HG02588 (cell line): ENCODE data around the gene PPP6C.
"Not testable (repeated sequence)": the region's sequence is repeated elsewhere in the genome, so short reads cannot be mapped to it uniquely, and the experiment has no call there.

Experiments used
- ATAC-seq: cut with Tn5 transposase; IDR thresholded peaks from one replicate; pipeline ENCODE4 v1.9.1; 2021; ENCODE audit warnings: mild to moderate bottlenecking, moderate library complexity; ENCODE audit not compliant: unreplicated experiment

PPP6C gene

GRCh38 chr9:125142560-125143376 lies 46.8 kb downstream of the PPP6C start:
- peak; percentile 34 for ATAC-seq

- no peak for ATAC-seq
Measured at GRCh38 chr9:125141751-125142150, 47.9 kb downstream of the PPP6C start.

- ATAC-seq: no peak
Measured at GRCh38 chr9:125141251-125141650, 48.4 kb downstream of the PPP6C start.

GRCh38 chr9:125140576-125140975 lies 49.0 kb downstream of the PPP6C start:
- no peak for ATAC-seq

DNA sequence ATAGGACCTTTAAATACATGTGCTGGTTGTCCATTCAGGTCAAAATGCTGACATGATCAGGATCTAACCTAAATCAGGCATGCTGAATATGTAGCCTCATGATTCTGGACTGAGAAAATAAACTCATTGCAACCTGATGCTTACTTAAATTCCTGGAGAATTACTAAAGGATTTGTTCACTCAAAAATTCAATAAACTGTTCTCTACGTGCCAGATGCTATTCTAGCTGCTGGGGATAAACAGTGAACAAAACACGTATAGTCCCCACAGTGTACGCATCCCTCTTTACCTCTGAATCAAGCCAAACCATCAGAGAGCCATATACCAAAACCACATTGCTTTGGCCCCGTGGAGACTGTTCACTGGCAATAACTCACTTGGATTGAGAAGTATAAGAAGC lies 52.4 kb downstream of the PPP6C start:
- ATAC-seq: no peak

GRCh38 chr9:125134976-125135375 lies 54.6 kb downstream of the PPP6C start:
- no peak for ATAC-seq

DNA sequence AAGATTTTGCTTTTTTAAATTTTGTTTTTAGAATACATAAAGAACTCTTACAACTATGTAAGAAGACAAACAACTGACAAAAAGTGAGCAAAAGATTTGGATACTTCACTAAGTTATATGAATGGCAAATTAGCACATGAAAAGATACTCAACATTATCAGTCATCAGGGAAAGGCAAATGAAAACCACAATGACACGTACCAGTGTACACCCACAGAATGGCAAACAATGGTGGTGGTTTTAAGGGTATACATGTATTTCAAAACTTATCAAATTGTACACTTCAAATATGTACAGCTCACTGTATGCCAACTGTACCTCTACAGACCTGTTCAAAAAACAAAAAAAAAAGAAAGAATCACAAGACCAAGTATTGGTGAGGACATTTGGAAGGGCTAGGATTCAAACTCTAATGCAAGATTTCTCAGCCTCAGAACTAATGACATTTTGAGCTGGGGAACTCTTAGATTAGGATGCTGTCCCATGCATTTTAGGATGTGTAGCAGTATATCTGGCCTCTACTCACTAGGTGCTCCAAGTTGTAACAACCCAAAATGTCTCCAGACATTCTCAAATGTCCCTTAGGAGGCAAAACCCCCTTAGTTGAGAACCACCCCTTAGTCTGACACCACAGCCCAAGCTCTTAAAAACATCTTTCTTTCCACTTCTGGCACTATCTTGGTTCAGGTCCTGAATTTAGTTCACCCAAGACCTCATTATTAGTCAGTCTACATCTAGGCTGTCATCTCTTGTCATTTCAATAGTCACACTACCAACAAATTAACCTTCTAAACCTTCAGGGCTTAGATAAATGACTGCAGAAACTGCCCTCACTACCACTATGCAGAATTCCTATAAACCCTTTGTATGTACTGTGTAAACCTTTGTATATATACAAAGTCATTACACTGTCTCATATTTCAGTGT lies 55.9 kb downstream of the PPP6C start:
- ATAC-seq: no peak

GRCh38 chr9:125131778-125132177 lies 57.8 kb downstream of the PPP6C start:
- no peak for ATAC-seq

DNA sequence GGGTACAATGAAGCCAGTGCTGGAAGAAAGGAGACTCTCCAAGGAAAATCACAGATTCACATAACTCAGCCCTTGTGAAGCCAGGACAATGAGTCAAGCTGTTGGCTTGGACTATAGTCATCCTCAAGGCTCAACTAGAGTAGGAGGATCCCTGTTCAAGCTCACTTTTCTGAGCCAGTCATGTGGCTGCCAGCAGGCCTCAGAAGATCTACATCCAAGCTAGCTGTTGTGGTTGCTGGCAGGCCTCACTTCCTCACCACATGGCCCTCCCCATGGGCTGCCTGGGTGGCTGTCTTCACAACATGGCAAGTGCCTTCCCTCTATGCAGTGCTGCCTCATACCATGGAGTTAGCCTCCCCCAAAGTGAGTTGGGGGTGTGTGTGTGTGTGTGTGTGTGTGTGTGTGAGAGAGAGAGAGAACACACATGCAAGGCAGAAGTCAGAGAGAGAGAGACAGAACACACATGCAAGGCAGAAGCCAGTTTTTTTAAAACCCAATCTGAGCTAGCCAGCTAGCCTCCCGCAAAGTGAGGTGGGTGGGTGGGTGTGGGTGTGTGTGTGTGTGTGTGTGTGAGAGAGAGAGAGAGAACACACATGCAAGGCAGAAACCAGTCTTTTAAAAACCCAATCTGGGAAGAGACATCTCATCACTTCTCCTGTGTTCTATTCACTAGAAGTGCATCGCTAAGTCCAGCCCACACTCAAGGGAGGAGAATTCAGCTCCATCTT lies 63.4 kb downstream of the PPP6C start:
- ATAC-seq: peak; percentile 92

DNA sequence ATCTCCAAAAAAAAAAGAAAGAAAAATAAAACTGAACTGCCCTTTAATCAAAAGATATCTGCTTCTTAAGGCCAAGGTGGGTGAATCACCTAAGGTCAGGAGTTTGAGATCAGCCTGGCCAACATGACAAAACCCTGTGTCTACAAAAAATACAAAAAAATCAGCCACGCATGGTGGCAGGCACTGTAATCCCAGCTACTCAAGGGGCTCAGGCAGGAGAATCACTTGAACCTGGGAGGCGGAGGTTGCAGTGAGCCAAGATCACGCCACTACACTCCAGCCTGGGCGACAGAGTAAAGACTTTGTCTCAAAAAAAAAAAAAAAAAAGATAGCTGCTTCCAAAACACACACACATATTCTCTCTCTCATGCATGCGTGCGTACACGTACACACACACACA lies 64.1 kb downstream of the PPP6C start:
- no peak for ATAC-seq

GRCh38 chr9:125121146-125121545 lies 68.5 kb downstream of the PPP6C start:
- no peak for ATAC-seq

DNA sequence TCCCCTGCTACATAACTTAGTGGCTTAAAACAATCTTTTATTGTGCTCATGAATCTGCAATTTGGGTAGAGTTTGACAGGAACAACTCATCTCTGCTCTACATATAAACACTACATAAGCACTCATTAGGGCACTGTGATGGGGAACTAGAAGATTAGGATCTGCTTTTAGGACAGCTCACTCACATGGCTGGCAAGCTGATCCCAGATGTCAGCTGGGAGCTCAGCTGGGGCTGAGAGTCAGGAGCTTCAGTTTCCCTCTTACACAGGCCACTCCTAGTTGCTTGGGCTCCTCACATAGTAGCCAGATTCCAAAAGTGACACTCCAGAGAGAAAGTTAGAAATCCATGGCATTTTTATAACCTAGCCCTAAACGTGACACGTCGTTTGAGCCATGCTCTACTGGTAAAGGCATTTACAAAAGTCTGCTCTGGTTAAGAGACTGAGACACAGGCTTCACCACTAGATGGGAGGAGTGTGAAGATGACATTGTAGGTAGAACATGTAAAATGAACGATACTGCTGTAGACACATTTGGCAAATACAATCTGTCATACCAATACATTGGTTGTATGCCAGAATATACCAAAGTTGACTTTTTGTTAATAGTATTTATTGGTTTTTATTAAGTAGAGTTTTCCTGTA lies 69.8 kb downstream of the PPP6C start:
- ATAC-seq: no peak

GRCh38 chr9:125118696-125119095 lies 70.9 kb downstream of the PPP6C start:
- not testable (repeated sequence) for ATAC-seq

DNA sequence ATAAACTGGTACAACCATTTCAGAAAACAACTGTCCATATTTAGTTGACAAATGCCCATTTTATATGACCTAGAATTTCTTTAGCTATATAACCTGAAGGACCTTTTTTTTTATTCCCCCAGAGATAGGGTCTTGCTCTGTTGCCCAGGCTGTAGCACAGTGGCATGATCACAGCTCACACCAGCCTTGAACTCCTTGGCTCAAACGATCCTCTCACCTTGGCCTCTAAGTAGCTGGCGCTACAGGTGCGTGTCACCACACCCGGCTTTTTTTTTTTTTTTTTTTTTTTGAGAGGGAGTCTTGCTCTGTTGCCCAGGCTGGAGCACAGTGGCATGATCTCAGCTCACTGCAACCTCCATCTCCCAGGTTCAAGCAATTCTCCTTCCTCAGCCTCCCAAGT lies 75.1 kb downstream of the PPP6C start:
- ATAC-seq: not testable (repeated sequence)

DNA sequence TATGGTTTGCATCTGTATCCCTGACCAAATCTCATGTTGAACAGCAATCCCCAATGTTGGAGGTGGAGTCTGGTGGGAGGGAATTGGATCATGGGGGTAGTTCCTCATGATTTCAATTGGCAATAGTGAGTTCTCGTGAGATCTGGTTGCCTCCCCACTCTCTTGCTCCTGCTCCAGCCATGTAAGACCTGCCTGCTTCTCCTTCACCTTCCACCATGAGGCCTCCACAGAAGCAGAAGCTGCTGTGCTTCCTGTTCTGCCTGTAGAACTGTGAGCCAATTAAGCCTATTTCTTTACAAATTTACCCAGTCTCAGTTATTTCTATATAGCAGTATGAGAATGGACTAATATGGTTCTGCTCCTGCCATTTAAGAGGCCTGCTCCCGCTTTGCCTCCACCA lies 79.1 kb downstream of the PPP6C start:
- ATAC-seq: no peak

GRCh38 chr9:125108541-125108940 lies 81.1 kb downstream of the PPP6C start:
- ATAC-seq: not testable (repeated sequence)

GRCh38 chr9:125106285-125106893 lies 83.2 kb downstream of the PPP6C start:
- ATAC-seq: no peak

- ATAC-seq: no peak
Measured at GRCh38 chr9:125103770-125104460, 85.7 kb downstream of the PPP6C start.

DNA sequence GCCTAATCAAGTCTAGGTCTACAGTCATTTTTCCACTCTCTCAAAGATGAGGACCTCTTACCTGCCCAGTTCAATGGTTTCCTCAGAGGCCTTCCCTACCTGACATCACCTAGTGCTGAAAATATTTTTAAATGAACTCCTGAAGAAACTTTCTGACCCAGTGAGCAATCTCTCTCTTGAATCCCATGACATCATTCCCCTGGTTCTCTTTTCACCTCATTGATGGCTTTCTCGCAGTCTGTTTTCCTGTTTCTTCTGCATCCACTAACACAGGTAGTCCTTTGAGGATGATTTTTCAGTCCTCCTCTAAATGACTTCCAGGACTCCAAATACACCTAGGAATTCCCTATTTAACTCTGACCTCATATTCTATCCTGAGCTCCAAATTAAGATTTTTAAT lies 86.6 kb downstream of the PPP6C start:
- no peak for ATAC-seq

GRCh38 chr9:125100822-125101221 lies 88.8 kb downstream of the PPP6C start:
- ATAC-seq: no peak
